ENCODE measurements around the gene TBPL1.
"Not testable (repeated sequence)": the region's sequence is repeated elsewhere in the genome, so short reads cannot be mapped to it uniquely, and the experiment has no call there.

The TBPL1 gene

GRCh38 chr6:133952815-133953633 lies at the start of gene TBPL1:
TBPL1 (plus strand) TSS chr6:133953224; CDS start chr6:133980126, 26,902 bp downstream.
- peak; percentile 85 to 92 (median 88) for DNase-seq (ENCODE audit: low read depth in 3 of 3)

DNA sequence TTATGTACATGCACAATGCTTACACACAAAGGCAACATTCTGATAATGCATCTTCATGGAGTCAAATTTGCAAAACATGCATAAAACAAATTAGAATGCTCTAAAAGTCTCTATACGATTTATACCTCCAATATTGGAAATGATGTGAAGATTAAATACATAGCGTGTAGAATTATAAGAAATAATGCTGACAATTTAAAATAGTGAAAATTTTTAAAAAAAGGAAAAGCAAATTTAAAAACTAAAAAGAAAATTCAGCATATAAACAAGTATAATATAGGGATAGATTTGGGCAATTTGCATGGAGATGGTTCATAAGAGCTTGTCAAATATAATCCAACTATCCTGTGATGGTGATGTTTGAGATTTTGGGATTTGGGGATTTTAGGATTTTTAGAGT lies 49.2 kb upstream of the TBPL1 start:
- DNase-seq (ENCODE audit: low read depth in 3 of 3): no peak

GRCh38 chr6:133906050-133906449 lies 47.0 kb upstream of the TBPL1 start:
- no peak for DNase-seq (ENCODE audit: low read depth in 3 of 3)

- peak; percentile 54 to 78 (median 64) for DNase-seq (ENCODE audit: low read depth in 3 of 3)
Measured at GRCh38 chr6:133916650-133917151, 36.3 kb upstream of the TBPL1 start.

DNA sequence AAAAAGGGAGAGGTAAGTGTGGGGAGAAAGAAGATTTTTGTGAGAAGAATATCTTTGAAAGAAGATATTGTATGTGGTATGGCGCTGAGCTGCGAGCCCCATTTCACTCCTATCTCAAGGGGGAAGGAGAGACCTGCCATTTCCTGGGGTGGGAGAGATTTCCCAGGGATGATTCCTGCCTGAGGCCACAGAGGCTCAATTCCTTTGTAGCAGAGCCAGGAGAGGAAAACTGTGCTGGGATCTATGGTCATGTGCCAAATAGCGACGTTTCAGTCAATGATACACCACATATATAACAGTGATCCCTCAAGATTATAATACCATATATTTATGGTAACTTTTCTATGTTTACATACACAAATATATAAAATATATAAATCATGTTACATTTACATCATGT lies 35.2 kb upstream of the TBPL1 start:
- DNase-seq (ENCODE audit: low read depth in 3 of 3): no peak

DNA sequence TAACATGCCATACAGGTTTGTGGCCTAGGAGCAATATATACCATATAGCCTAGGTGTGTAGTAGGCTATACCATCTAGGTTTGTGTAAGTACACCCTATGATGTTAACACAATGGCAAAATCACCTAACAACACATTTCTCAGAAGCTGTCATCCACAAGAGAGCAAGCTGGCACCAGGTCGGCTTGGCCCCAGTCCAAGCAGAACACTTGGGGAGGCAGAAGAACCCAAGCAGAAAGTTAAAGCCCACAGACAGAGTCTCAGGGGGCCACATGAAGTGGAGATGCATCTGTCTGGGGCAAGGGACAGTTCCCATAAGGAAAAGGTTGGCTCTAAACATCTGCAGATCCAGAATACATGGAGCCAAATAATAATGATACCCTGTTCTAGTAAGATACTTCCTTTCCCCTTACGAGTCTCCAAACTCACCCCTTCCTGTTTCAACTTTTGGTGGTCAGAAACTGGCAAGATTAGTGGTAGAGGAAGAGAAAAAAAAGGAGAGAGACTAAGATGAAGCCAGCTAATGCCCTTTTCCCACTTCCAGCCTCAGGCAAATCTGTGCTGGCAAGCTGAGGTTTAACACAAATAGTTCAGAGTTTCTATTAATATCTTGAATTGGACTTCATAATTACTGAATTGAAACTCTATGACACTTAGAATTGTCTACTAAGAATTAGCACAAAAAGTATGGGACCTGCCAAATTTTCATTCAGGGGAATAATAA lies 34.7 kb upstream of the TBPL1 start:
- no peak for DNase-seq (ENCODE audit: low read depth in 3 of 3)

DNA sequence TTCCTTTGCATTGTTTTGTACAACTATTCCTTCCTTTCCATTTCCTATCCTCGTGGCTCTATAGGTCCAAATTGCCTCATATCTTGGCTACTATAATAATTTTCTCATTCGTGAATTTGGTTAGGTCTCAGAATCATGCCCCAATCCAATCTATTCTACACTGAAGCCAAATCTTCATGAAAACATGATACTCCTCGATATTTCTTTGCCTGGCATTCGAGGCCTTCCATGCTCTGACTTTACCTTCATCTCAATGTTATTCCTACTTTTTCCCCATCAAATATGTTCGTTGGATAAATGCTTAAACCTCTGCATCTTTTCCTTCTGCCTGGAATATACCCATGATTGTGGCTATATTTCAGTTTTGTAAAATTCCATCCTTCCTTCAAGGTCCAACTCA lies 33.7 kb upstream of the TBPL1 start:
- no peak for DNase-seq (ENCODE audit: low read depth in 3 of 3)

GRCh38 chr6:133921249-133921859 lies 31.7 kb upstream of the TBPL1 start:
- DNase-seq (ENCODE audit: low read depth in 3 of 3): peak; percentile 36 to 74 (median 36)

GRCh38 chr6:133923938-133924593 lies 29.0 kb upstream of the TBPL1 start:
- peak; percentile 14 to 46 (median 18) for DNase-seq (ENCODE audit: low read depth in 3 of 3)

DNA sequence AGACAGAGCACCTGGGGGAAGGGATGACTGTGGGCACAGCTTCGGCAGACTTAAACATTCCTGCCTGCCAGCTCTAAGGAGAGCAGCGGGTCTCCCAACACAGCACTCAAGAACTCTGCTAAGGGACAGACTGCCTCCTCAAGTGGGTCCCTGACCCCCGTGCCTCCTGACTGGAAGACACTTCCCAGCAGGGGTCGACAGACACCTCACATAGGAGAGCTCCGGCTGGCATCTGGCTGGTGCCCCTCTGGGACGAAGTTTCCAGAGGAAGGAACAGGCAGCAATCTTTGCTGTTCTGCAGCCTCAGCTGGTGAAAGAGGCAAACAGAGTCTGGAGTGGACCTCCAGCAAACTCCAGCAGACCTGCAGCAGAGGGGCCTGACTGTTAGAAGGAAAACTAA lies 21.8 kb upstream of the TBPL1 start:
- not testable (repeated sequence) for DNase-seq (ENCODE audit: low read depth in 3 of 3)

- not testable (repeated sequence) for DNase-seq (ENCODE audit: low read depth in 3 of 3)
Measured at GRCh38 chr6:133936352-133936751, 16.7 kb upstream of the TBPL1 start.

DNA sequence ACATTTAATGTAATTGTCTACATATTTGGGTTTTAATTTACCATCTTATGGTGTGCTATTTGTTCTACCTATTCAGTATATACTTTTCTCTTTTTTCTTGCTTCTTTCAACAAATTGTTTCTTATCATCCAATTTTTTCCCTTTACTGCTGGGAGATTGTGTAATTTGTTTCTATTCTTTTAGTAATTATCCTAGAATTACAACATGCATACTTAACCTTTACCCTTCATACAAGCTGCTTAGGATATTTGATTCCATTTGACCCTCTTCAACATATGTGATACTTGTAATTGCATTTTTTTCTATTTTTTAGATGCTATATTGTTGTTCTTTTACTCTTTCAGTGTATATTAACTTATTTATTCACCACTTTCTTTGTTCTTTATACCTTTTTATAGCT lies 15.1 kb upstream of the TBPL1 start:
- DNase-seq (ENCODE audit: low read depth in 3 of 3): no peak

DNA sequence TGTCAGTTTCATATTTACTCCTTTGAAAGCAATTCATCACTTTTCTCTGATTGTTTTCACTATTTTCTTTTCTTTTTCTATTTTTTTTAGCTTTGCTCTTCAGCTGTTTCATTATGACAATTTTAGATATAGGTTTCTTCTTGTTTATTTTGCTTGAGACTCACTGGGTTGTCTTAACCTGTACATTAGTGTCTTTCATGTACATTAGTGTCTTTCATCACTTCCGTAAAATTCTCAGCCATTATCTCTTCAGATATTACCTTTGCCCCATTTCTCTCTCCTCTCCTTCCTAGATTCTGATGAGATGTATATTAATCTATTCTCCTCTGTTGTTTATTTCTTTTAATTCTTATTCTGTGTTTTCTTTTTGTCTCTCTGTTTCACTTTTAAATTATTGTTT lies 14.5 kb upstream of the TBPL1 start:
- DNase-seq (ENCODE audit: low read depth in 3 of 3): no peak

DNA sequence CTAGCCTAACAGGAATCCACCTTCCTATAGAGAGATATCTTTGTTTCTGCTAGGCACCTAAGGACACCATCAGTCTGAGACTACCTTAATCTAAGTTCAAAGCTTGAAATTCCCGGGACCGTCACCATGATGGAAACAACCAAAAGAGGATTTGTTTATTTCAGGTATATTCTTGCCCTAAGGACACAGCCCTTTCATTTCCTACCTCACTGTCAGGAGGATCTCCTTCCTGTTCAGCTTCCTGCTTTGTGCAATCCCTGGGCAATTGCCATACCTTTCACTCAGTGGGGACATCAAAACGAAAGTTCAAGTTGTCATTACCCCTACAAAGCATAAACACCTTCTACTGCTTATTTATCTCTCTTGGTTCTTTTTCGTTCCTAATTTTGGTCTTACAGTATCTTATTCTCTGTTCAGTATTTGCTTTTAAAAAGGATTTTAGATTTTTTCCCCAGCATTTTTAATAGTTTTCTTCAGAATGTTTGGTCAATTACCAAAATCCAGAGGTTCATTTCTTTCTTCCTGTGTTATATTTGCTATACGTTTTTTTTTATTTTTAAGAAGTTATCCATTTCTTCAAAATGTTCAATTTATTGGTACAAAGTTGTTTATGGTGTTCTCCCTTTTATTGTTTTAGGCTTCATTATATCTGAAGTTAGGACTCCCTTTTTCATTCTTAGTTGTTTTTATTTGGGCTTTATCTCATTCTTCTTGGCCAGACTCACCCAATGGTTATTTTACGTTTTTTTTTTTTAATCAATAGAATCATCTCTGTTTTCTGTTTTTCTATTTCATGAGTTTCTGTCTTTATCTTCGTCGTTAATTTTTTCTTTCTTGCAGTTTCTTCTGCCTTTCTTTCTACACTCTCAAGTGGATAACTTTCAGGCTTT lies 13.0 kb upstream of the TBPL1 start:
- DNase-seq (ENCODE audit: low read depth in 3 of 3): no peak

- no peak for DNase-seq (ENCODE audit: low read depth in 3 of 3)
Measured at GRCh38 chr6:133945158-133945557, 7.9 kb upstream of the TBPL1 start.

DNA sequence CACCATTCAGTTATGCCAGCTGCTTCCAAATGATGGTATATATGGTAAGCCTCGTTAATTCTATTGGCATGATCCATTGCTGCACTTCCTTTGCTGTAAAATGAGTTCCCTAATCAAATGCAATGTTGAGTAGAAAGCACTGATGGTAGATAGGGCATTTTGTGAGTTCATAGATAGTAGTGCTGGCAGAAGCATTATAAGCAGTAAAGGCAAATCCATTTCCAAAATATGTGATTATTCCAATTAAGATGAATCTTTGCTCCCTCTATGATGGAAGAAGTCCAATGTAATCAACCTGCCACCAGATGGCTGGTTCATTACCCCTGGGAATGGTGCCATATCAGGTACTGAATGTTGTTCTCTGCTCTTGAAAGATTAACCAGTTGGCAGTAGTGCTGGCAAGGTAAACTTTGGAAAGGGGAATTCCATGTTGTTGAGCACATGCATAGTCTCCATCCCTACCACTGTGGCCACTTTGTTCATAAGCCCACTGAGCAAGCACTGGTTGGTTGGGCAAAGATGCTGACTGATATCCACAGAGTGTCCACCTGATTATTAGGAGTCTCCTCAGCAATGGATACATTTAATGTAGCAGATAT lies 5.6 kb upstream of the TBPL1 start:
- DNase-seq (ENCODE audit: low read depth in 3 of 3): no peak

DNA sequence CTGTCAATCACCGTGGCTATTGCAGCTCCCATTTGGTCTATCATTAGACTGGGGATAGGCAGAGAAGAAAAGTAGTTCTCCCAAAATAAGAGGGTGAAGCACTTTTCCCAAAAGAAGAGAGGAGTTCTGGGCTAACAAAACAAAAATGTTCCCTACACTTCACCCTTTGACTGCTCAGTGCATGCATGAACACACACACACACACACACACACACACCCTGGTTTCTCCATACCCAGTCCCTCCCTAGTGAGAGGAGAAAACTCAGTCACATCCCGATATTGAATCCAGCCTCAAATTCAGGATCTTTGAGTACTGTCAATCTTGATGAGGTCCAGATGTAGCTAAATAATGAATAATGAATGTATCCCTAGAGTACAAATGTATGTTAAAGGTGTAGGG lies 4.6 kb upstream of the TBPL1 start:
- no peak for DNase-seq (ENCODE audit: low read depth in 3 of 3)

GRCh38 chr6:133951227-133951626 lies 1.8 kb upstream of the TBPL1 start:
- DNase-seq (ENCODE audit: low read depth in 3 of 3): no peak

DNA sequence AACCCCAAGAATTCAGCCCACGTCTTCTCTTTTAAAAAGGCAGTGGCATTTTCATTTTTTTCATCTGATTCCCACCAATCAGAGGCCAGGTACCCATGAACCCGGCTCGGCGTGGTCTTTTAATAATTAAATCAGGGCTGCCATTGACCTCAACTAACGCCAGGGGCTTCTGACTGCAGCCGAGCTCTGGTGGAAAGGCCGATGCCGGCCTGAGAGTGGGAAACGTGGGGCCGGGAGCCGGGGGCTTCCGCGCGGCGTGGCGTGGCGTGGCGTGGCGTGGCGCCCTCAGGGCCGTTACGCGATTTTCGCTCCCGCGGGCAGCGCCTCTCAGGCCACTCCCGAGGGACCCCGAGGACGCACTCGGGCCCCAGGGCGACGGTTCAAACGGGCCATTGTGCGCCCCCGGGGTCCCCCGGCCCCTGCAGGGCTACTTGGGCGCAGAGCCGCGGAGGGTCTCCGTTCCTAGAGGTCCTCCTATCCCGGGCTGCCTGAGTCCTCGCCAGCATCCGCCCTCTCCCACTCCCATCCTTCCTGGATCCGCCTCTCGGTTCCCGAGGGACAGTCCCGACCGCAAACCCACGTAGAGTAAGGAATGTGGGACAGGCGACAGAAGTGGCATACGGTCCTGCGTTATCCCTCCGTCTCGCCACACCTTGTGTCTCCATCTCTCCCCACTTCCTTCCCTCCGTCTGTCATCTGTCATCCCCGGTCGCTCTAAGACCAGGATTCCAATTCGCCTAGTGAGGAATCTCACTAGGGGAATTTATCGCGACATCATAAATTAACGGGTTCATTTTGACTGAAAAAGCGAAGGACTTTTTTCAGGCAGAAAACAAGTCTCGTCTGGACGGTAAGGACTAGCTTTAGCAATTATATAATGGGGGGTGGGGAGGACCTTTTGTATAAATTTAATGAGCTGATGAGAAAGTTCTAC lies 876 bp upstream of the TBPL1 start:
- DNase-seq (ENCODE audit: low read depth in 3 of 3): peak in 1 of 3 experiments; percentile 25
